Breast epithelium (tissue), 3 donors: ENCODE data around the gene KRTAP5-3.

Experiments used
- POLR2A ChIP-seq: fragments of 450-650 bp; IDR thresholded peaks from one replicate; pipeline ENCODE4 v1.6.1; 2016; ENCODE audit warnings: antibody characterized with exemption, mild to moderate bottlenecking, moderate library complexity
- TF ChIP-seq, protein P1 (sequence below), 3 donors: fragments of 450-650 bp; IDR thresholded peaks; one replicate each; pipeline ENCODE4 v1.5.1; 2016 to 2017; ENCODE audit warnings: antibody characterized with exemption in 3 of 3, mild to moderate bottlenecking in 3 of 3, moderate library complexity in 3 of 3

GRCh38 chr11:1573077-1573902 is 35.0 kb downstream of the KRTAP5-3 start:
- TF ChIP-seq POLR2A: no peak
- TF ChIP-seq, protein P1, sequence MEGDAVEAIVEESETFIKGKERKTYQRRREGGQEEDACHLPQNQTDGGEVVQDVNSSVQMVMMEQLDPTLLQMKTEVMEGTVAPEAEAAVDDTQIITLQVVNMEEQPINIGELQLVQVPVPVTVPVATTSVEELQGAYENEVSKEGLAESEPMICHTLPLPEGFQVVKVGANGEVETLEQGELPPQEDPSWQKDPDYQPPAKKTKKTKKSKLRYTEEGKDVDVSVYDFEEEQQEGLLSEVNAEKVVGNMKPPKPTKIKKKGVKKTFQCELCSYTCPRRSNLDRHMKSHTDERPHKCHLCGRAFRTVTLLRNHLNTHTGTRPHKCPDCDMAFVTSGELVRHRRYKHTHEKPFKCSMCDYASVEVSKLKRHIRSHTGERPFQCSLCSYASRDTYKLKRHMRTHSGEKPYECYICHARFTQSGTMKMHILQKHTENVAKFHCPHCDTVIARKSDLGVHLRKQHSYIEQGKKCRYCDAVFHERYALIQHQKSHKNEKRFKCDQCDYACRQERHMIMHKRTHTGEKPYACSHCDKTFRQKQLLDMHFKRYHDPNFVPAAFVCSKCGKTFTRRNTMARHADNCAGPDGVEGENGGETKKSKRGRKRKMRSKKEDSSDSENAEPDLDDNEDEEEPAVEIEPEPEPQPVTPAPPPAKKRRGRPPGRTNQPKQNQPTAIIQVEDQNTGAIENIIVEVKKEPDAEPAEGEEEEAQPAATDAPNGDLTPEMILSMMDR (IDR thresholded peaks at IDR 0.05): no peak
